RWPE2 (cell line): ENCODE results near the gene PDE3B.
"Not testable (repeated sequence)": the region's sequence is repeated elsewhere in the genome, so short reads cannot be mapped to it uniquely, and the experiment has no call there.

Experiments used
- ATAC-seq: fragments of 200-7000 bp; cut with Tn5 transposase; 3 replicates; pipeline ENCODE4 v1.9.1; 2021; ENCODE audit warnings: low read depth
- DNase-seq: peaks from one replicate; pipeline ENCODE4 v3.0.0-alpha.2; 2020; ENCODE audit warnings: low spot score
- H3K27ac ChIP-seq: fragments of 450-650 bp; 2 replicates; pipeline ENCODE4 v1.5.1; 2017; ENCODE audit warnings: mild to moderate bottlenecking; ENCODE audit not compliant: poor library complexity, severe bottlenecking
- H3K27me3 ChIP-seq: fragments of 250-450 bp; sonication (Bioruptor Pico); 2 replicates; pipeline ENCODE4 v1.5.1; 2021; ENCODE audit warnings: mild to moderate bottlenecking, moderate library complexity; ENCODE audit not compliant: insufficient read depth, poor library complexity, severe bottlenecking
- H3K36me3 ChIP-seq: fragments of 250-450 bp; sonication (Bioruptor Pico); 2 replicates; pipeline ENCODE4 v1.5.1; 2020; ENCODE audit warnings: low read depth, mild to moderate bottlenecking, moderate library complexity
- H3K4me1 ChIP-seq: fragments of 250-450 bp; sonication (Bioruptor Pico); 2 replicates; pipeline ENCODE4 v1.5.1; 2021; ENCODE audit warnings: mild to moderate bottlenecking, moderate library complexity; ENCODE audit not compliant: insufficient read depth, poor library complexity, severe bottlenecking
- H3K4me3 ChIP-seq: fragments of 250-450 bp; sonication (Bioruptor Pico); 2 replicates; pipeline ENCODE4 v1.5.1; 2021; ENCODE audit warnings: mild to moderate bottlenecking, moderate library complexity; ENCODE audit not compliant: severe bottlenecking
- H3K9me3 ChIP-seq: fragments of 250-450 bp; sonication (Bioruptor Pico); 2 replicates; pipeline ENCODE4 v1.5.1; 2021; ENCODE audit warnings: mild to moderate bottlenecking, moderate library complexity; ENCODE audit not compliant: severe bottlenecking
- TF ChIP-seq, protein P1 (sequence below): fragments of 450-650 bp; IDR thresholded peaks from one replicate; pipeline ENCODE4 v1.5.1; 2017; ENCODE audit warnings: mild to moderate bottlenecking, moderate library complexity; ENCODE audit not compliant: poor library complexity, severe bottlenecking

Gene PDE3B

DNA sequence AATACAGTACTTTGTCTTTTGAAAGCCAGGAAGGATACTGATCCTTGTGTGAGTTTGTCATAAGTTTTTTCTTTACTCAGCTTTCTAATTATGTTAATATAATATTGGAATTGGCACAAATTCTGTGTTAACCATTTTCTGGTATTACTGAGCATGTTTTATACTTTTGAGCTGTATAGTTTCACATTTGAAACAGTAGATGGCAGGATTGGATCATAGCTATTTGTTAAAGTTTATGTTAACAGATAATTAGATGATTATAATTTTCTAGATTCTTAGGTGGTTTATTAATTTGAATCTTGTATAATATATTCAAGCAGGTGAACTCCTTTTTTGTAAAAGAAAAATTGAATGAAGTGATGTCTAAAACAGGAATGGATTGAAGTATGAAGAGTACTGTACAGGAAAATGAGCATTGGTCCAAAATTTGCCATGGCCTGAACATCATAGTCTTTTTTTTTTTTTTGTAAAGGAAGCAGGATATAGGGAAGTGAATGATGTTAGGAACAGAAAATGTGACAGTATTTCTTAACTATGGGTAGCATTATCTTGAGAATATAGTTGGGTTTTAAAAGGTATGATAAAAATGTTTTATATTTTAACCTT lies 146.4 kb downstream of the PDE3B start:
- no peaks in the 10 kb centered on the region for H3K36me3 ChIP-seq
- no peak overlapping the region for H3K4me3 ChIP-seq
- no peaks in the 10 kb centered on the region for H3K9me3 ChIP-seq
- ATAC-seq, result no peak
- H3K27ac ChIP-seq, result no peak overlapping the region
- TF ChIP-seq, protein P1, sequence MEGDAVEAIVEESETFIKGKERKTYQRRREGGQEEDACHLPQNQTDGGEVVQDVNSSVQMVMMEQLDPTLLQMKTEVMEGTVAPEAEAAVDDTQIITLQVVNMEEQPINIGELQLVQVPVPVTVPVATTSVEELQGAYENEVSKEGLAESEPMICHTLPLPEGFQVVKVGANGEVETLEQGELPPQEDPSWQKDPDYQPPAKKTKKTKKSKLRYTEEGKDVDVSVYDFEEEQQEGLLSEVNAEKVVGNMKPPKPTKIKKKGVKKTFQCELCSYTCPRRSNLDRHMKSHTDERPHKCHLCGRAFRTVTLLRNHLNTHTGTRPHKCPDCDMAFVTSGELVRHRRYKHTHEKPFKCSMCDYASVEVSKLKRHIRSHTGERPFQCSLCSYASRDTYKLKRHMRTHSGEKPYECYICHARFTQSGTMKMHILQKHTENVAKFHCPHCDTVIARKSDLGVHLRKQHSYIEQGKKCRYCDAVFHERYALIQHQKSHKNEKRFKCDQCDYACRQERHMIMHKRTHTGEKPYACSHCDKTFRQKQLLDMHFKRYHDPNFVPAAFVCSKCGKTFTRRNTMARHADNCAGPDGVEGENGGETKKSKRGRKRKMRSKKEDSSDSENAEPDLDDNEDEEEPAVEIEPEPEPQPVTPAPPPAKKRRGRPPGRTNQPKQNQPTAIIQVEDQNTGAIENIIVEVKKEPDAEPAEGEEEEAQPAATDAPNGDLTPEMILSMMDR, result peak; percentile 74
- H3K27me3 ChIP-seq, result peaks cover 4% of the 10 kb centered on the region
- no peaks in the 10 kb centered on the region for H3K4me1 ChIP-seq
- DNase-seq, result no peak

DNA sequence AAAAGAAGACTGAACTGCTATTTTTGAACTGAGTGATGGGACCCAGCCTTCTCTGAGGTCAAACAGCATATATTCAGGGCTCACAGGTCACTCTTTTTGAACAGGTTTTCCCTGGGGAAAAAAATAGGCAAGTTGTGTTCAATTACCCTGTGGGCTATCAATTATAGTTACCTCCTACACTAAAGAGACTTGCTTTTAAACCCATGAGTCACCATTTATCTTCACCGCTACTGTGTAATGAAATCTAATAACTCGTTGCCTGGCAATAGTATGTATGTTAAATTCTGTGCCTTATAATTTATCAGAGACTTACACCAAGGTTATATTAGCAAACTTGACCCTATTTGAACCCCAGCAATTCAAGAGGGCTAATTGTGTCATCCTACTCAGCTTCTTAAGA lies 149.9 kb downstream of the PDE3B start:
- no peaks in the 10 kb centered on the region for H3K9me3 ChIP-seq
- no peaks in the 10 kb centered on the region for H3K27me3 ChIP-seq
- DNase-seq (no peak), ATAC-seq (no peak)
- H3K4me1 ChIP-seq, result no peaks in the 10 kb centered on the region
- H3K36me3 ChIP-seq, result no peaks in the 10 kb centered on the region
- TF ChIP-seq, protein P1, result no peak
- no peak overlapping the region for H3K4me3 ChIP-seq
- no peak overlapping the region for H3K27ac ChIP-seq

DNA sequence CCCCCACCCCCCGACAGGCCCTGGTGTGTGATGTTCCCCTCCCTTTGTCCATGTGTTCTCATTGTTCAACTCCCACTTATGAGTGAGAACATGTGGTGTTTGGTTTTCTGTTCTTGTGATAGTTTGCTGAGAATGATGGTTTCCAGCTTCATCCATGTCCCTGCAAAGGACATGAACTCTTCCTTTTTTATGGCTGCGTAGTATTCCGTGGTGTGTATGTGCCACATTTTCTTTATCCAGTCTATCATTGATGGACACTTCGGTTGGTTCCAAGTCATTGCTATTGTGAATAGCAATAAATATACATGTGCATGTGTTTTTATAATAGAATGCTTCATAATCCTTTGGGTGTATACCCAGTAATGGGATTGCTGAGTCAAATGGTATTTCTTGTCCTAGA lies 152.4 kb downstream of the PDE3B start:
- not testable (repeated sequence) for ATAC-seq, H3K36me3 ChIP-seq, H3K4me1 ChIP-seq, H3K9me3 ChIP-seq, H3K4me3 ChIP-seq, H3K27ac ChIP-seq, H3K27me3 ChIP-seq, DNase-seq

DNA sequence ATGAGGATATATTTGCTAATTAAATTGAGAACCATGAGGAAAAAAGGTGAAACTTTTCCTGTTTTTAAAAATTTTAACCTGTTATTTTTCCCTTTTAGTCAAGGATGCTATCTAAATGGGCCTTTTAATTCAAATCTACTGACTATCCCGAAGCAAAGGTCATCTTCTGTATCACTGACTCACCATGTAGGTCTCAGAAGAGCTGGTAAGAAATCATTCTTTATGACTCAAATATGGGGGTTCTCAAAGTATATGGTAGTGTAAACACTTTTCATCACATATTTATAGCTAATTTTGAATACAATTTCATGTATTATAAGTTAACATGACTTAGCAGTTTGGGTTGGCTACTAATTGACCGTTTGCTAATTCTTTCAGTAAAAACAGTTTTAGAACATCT lies 160.2 kb downstream of the PDE3B start:
- H3K36me3 ChIP-seq, result no peaks in the 10 kb centered on the region
- H3K27me3 ChIP-seq, result no peaks in the 10 kb centered on the region
- TF ChIP-seq, protein P1, result no peak
- DNase-seq (no peak), ATAC-seq (no peak)
- H3K9me3 ChIP-seq, result no peaks in the 10 kb centered on the region
- H3K27ac ChIP-seq, result no peak overlapping the region
- H3K4me3 ChIP-seq, result no peak overlapping the region
- H3K4me1 ChIP-seq, result no peaks in the 10 kb centered on the region

DNA sequence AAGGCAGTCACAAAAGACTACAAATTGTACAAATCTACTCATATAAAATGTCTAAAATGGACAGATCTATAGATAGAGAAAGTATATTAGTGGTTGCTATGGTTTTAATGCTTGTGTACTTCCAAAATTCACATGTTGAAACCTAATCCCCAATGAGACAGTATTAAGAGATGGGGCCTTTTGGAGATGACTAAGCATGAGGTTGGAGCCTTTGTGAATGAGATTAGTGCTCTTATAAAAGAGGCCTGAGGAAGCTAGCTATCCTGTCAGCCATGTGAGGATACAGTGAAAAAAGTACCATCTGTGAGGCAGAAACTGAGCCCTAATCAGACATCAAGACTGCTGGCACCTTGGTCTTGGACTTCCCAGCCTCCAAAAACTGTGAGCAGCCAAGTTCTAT lies 165.9 kb downstream of the PDE3B start:
- no peak overlapping the region for H3K4me3 ChIP-seq
- ATAC-seq (no peak), DNase-seq (no peak)
- TF ChIP-seq, protein P1, result no peak
- no peaks in the 10 kb centered on the region for H3K9me3 ChIP-seq
- no peaks in the 10 kb centered on the region for H3K36me3 ChIP-seq
- no peak overlapping the region for H3K27ac ChIP-seq
- H3K4me1 ChIP-seq, result no peaks in the 10 kb centered on the region
- no peaks in the 10 kb centered on the region for H3K27me3 ChIP-seq
